Parathyroid adenoma (tissue), 2 donors: ENCODE data around the gene PARD3B.

Source experiments
- H2AFZ ChIP-seq: fragments of 300-600 bp; sonication (generic); one replicate; pipeline ENCODE4 v1.7.0; 2017; ENCODE audit warnings: antibody characterized with exemption, mild to moderate bottlenecking
- H3K27ac ChIP-seq: fragments of 300-600 bp; sonication (generic); one replicate; pipeline ENCODE4 v1.7.0; 2017
- H3K27me3 ChIP-seq: fragments of 300-600 bp; sonication (generic); one replicate; pipeline ENCODE4 v1.7.0; 2017; ENCODE audit warnings: low read length; ENCODE audit not compliant: control insufficient read depth, insufficient read depth
- H3K36me3 ChIP-seq: fragments of 300-600 bp; sonication (generic); one replicate; pipeline ENCODE4 v1.7.0; 2017; ENCODE audit warnings: low read length; ENCODE audit not compliant: control insufficient read depth, insufficient read depth
- H3K4me1 ChIP-seq: fragments of 300-600 bp; sonication (generic); one replicate; pipeline ENCODE4 v1.7.0; 2017; ENCODE audit warnings: control low read depth
- H3K4me2 ChIP-seq: fragments of 300-600 bp; sonication (generic); one replicate; pipeline ENCODE4 v1.7.0; 2017; ENCODE audit warnings: low read length
- H3K4me3 ChIP-seq: fragments of 300-600 bp; sonication (generic); one replicate; pipeline ENCODE4 v1.7.0; 2017; ENCODE audit warnings: low read depth, low read length
- H3K79me2 ChIP-seq: fragments of 300-600 bp; sonication (generic); one replicate; pipeline ENCODE4 v1.7.0; 2017; ENCODE audit warnings: control low read depth
- H3K9ac ChIP-seq: fragments of 300-600 bp; sonication (generic); one replicate; pipeline ENCODE4 v1.7.0; 2017; ENCODE audit warnings: mild to moderate bottlenecking
- H3K9me3 ChIP-seq: fragments of 300-600 bp; sonication (generic); one replicate; pipeline ENCODE4 v1.7.0; 2017; ENCODE audit warnings: low read length; ENCODE audit not compliant: control insufficient read depth
- CTCF ChIP-seq: fragments of 300-600 bp; sonication (generic); IDR thresholded peaks from one replicate; pipeline ENCODE4 v1.7.0; 2017; ENCODE audit warnings: antibody characterized with exemption, mild to moderate bottlenecking
- donor health status: primary hyperparathyroidism.

PARD3B gene

DNA sequence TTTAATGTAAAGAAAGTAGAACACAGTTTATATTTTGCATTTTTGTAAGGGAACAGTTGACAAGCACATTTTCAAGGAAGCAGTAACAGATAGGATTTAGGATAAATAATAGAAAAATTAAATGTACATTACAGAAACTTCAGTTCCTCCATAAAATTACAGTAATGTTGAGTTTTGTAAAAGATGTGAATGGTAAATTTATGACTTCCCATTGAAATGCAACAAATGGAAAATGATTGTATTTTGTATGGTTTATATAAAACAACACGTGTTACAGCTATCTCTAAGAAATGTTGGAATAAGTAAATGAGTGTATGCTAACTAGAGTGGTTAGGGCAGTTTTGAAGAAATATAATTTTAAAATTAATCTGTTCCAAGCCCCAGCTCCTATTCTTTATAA lies 227.3 kb downstream of the PARD3B start:
- no peak overlapping the region for H3K27ac ChIP-seq
- no peaks in the 10 kb centered on the region for H3K36me3 ChIP-seq
- peaks cover 23% of the 10 kb centered on the region for H3K79me2 ChIP-seq
- no peaks in the 10 kb centered on the region for H3K9me3 ChIP-seq
- no peak overlapping the region for H3K4me3 ChIP-seq
- no peak overlapping the region for H3K9ac ChIP-seq
- H3K27me3 ChIP-seq, result no peaks in the 10 kb centered on the region
- H3K4me1 ChIP-seq, result peaks cover 6% of the 10 kb centered on the region
- H3K4me2 ChIP-seq, result no peak overlapping the region
- TF ChIP-seq CTCF, result no peak
- no peak overlapping the region for H2AFZ ChIP-seq

DNA sequence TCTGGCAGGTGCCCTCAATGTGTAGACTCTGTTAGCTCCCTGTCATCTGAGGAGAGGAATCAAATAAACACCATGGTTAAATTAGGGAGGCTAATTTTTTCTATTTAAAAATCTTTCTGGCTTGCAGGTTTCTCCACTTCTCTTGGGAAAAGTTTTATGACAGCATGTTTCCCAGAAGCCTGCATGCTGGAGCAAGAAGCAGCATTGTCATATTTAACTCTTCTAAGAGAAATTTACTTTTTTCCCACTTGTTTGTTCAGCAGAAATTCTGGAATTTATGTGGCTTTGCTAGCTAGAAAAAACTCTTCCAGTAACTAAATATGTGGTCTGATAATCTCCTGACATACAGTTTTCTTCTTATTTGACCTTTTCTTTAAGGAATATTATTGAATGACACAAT lies 230.5 kb downstream of the PARD3B start:
- no peaks in the 10 kb centered on the region for H3K9me3 ChIP-seq

DNA sequence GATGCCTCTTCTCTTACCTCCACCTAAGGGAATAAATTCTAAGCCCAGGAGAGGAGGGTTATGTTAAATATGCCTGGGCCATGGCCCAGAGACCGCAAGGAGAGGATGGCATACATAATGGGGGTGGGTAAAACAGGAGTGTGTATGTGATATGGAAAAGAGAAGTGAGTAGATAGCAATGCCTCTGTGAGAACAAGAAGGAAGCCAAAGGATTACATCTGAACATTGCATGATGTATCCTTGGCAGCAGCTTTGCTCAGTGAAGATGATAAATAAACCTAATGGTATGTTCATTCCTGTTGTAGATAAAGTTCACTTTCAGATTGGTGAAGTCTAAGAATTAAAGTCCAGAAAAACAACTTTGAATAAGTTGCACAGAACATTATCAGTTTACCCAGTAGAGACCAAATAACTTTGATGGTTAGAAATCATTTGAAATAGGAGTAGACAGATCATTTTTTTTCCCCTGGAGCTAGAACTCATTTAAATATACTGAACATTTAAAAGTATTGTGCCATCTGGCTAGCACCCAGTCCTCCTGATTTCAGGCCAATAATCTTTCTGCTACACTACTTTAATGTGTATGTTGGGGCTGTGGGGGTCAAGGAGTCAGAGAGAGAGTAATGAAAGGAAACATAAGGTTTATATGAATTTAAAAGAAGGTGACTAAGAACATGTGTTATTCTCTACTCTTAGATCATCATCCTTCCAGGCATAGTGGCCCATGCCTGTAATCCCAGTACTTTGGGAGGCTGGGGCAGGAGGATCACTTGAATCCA lies 231.7 kb downstream of the PARD3B start:
- H3K4me2 ChIP-seq, result no peak overlapping the region
- no peak overlapping the region for H3K27ac ChIP-seq
- no peak overlapping the region for H3K4me3 ChIP-seq
- H3K79me2 ChIP-seq, result peaks cover 18% of the 10 kb centered on the region
- no peaks in the 10 kb centered on the region for H3K27me3 ChIP-seq
- H3K36me3 ChIP-seq, result no peaks in the 10 kb centered on the region
- TF ChIP-seq CTCF, result no peak
- no peak overlapping the region for H3K9ac ChIP-seq
- H2AFZ ChIP-seq, result no peak overlapping the region
- H3K9me3 ChIP-seq, result no peaks in the 10 kb centered on the region
- peaks cover 6% of the 10 kb centered on the region for H3K4me1 ChIP-seq

More for the DNA sequence above, 230.5 kb downstream of the PARD3B start:
- peaks cover 6% of the 10 kb centered on the region for H3K4me1 ChIP-seq
- H3K4me2 ChIP-seq, result no peak overlapping the region
- no peak overlapping the region for H3K4me3 ChIP-seq
- H3K27me3 ChIP-seq, result no peaks in the 10 kb centered on the region
- H3K27ac ChIP-seq, result no peak overlapping the region
- H2AFZ ChIP-seq, result no peak overlapping the region
- H3K79me2 ChIP-seq, result peaks cover 23% of the 10 kb centered on the region
- H3K36me3 ChIP-seq, result no peaks in the 10 kb centered on the region
- no peak for TF ChIP-seq CTCF
- H3K9ac ChIP-seq, result no peak overlapping the region

DNA sequence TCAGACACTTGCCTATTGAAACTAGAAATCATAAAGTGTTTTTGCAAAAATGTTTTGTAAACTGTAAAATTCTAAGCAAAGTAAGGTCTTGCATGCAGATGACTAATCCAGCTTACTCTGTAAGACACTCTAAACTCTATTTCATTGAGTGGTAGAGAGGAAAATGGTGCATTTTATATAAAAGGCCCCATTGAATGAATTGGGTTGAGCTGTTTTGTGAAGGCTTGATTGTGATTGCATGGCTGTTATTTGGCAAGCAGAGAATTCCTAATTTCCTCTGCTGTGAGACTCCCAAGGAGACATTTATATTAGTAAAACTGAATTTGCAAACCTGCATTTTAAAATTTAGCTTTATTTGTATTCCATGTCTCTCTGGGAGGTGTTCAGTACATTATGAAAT lies 234.5 kb downstream of the PARD3B start:
- Histone ChIP-seq H3K4me3 (no peak overlapping the region), H2AFZ (no peak overlapping the region), H3K27ac (no peak overlapping the region), H3K36me3 (no peaks in the 10 kb centered on the region), H3K27me3 (no peaks in the 10 kb centered on the region), H3K79me2 (peaks cover 20% of the 10 kb centered on the region), H3K4me2 (no peak overlapping the region), H3K9ac (no peak overlapping the region), H3K9me3 (no peaks in the 10 kb centered on the region), H3K4me1 (peaks cover 6% of the 10 kb centered on the region)
- no peak for TF ChIP-seq CTCF

DNA sequence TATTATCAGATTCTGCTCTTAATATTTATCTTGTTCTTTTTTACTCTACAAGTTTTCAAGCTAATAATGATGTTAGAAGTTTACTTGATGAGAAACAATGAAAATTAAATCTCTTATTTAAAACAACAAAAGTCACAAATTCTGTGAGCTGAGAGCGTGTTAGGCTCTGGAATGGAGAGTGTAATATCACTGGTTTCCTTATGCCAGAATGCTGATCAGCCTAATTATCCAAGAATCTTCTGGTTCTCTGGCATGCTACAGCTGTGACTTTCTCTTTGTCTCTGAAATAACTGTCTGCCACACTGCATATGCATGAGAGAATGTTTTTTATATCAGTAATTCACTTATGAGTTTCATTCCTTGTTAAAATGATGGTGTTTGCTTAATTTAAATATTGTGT lies 236.7 kb downstream of the PARD3B start:
- no peak for TF ChIP-seq CTCF
- Histone ChIP-seq H3K9ac (no peak overlapping the region), H3K36me3 (no peaks in the 10 kb centered on the region)

More for the DNA sequence above, 236.7 kb downstream of the PARD3B start:
- peaks cover 22% of the 10 kb centered on the region for H3K79me2 ChIP-seq
- no peak overlapping the region for H3K4me3 ChIP-seq
- H3K9me3 ChIP-seq, result no peaks in the 10 kb centered on the region
- no peak overlapping the region for H3K4me2 ChIP-seq
- no peaks in the 10 kb centered on the region for H3K27me3 ChIP-seq
- no peak overlapping the region for H3K27ac ChIP-seq
- H2AFZ ChIP-seq, result no peak overlapping the region
- H3K4me1 ChIP-seq, result no peaks in the 10 kb centered on the region
